Measurements from ENCODE around the gene NHSL1. TPM values are rescaled to one million over a fixed set of nuclear protein-coding genes. Genes with fewer than 3 reads are reported as not detected.

NHSL1 gene
- total and polyA plus RNA-seq, 2 donors (not counting 3 experiments of a cell fraction or from before 2014, with no cell fraction given), result 24.8 to 55.0 TPM

DNA sequence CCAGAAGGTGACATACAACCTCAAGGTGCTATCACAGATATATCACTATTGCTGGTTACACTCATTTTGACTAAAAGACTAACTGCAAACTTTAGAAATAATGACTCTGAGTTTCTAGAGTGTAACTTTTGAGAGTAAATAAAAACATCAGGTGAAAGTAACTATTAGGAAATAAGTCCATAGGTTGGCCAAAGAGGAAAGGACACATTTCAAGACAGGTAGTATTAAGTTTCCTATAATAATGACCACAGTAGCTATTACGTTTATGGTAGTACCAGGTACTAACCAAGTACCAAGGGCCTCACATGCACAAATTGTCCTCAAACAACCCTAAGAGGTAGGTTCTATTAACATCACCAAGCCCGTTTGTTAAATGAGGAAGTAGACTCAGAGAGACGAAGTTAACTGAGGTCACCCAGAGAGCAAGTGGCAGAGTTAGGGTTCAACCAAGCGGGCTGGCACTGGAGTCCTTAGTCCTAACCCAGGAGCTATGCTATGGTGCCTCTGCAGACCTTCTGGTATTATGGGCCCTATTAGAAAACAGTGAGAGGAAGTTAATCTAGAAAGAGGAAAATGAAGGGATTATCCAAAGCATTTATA is 58.4 kb downstream of the NHSL1 start:
- no TSS peak for BruUV-seq (replicated peaks)
- Histone ChIP-seq H3K27me3 (ENCODE audit: control insufficient read depth in 2 of 2, insufficient read depth in 2 of 2, low read length in 2 of 2) (no peaks in the 10 kb centered on the region), H3K9ac (replicated peaks; ENCODE audit: extremely low read depth, insufficient read depth, low read length) (no peak overlapping the region), H3K36me3 (ENCODE audit: control insufficient read depth in 2 of 2, extremely low read depth in 1 of 2, insufficient read depth in 2 of 2, low read length in 2 of 2) (peaks cover 2 to 16% of the 10 kb centered on the region in 2 experiments), H3K79me2 (ENCODE audit: control insufficient read depth, insufficient read depth, low read length) (peaks cover 4% of the 10 kb centered on the region), H3K9me3 (replicated peaks; ENCODE audit: control insufficient read depth, insufficient read depth, low read length) (no peaks in the 10 kb centered on the region), H3K27ac (ENCODE audit: insufficient read depth, low read depth, low read length) (no peak overlapping the region), H3K4me2 (ENCODE audit: insufficient read depth, low read length) (no peak overlapping the region), H4K20me1 (replicated peaks; ENCODE audit: control insufficient read depth, extremely low read depth, insufficient read depth, low read length) (no peaks in the 10 kb centered on the region), H2AFZ (ENCODE audit: low read depth, low read length) (no peak overlapping the region), H3K4me1 (ENCODE audit: control insufficient read depth, extremely low read depth, insufficient read depth, low read length) (no peaks in the 10 kb centered on the region), H3K9me1 (replicated peaks; ENCODE audit: control insufficient read depth, extremely low read depth, insufficient read depth, low read length) (no peaks in the 10 kb centered on the region), H3K4me3 (replicated peaks in 1 of 3; ENCODE audit: insufficient read depth in 1 of 3, low read depth in 1 of 3, low read length in 3 of 3) (no peak overlapping the region)
- no peak for FAIRE-seq
- no peak for DNase-seq (ENCODE audit: low read depth, low spot score)
- intact Hi-C loops (cut with micrococcal nuclease), result no loop called here
- ChIA-PET CTCF (interaction anchor here (1.4 kb wide), 1 partner anchor 11 kb away, joined by 4 read pairs; no protein-coding TSS in a partner anchor), POLR2A (no interaction called here)
- dilution Hi-C loops (cut with MboI; ENCODE audit: extremely low pct_ligation_motif_present, low sequenced_read_pairs), result no loop called here
- TF ChIP-seq, protein P1, sequence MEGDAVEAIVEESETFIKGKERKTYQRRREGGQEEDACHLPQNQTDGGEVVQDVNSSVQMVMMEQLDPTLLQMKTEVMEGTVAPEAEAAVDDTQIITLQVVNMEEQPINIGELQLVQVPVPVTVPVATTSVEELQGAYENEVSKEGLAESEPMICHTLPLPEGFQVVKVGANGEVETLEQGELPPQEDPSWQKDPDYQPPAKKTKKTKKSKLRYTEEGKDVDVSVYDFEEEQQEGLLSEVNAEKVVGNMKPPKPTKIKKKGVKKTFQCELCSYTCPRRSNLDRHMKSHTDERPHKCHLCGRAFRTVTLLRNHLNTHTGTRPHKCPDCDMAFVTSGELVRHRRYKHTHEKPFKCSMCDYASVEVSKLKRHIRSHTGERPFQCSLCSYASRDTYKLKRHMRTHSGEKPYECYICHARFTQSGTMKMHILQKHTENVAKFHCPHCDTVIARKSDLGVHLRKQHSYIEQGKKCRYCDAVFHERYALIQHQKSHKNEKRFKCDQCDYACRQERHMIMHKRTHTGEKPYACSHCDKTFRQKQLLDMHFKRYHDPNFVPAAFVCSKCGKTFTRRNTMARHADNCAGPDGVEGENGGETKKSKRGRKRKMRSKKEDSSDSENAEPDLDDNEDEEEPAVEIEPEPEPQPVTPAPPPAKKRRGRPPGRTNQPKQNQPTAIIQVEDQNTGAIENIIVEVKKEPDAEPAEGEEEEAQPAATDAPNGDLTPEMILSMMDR (IDR thresholded peaks at IDR 0.05; ENCODE audit: extremely low read depth in 1 of 2, insufficient read depth in 1 of 2, low read depth in 1 of 2, low read length in 2 of 2), result no peak

DNA sequence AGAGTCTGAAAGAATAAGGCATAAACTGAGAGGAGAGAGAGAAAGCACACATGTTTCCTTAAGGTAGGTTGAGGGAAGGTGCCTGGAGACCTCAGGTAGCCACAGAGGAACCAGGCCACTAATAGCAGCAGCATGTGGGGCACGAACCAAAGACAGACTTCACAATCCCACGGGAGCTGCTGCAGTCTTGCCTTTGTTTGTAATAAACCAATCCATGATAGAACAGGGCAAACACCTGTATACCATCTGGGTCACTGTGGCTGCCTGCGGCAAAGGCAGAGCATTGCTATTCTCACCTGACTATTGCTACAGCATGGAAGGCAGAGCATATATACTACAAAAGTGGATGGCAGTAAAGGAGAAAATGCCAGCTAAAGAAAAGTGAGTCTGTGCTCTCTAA is 59.0 kb downstream of the NHSL1 start:
- FAIRE-seq (no peak), DNase-seq (ENCODE audit: low read depth, low spot score) (no peak)
- ChIA-PET CTCF (interaction anchor here (1.4 kb wide), 1 partner anchor 10 kb away, joined by 4 read pairs; no protein-coding TSS in a partner anchor), POLR2A (no interaction called here)
- Histone ChIP-seq H3K9me3 (replicated peaks; ENCODE audit: control insufficient read depth, insufficient read depth, low read length) (no peaks in the 10 kb centered on the region), H3K4me1 (ENCODE audit: control insufficient read depth, extremely low read depth, insufficient read depth, low read length) (no peaks in the 10 kb centered on the region), H4K20me1 (replicated peaks; ENCODE audit: control insufficient read depth, extremely low read depth, insufficient read depth, low read length) (no peaks in the 10 kb centered on the region), H3K9ac (replicated peaks; ENCODE audit: extremely low read depth, insufficient read depth, low read length) (no peak overlapping the region), H3K36me3 (ENCODE audit: control insufficient read depth in 2 of 2, extremely low read depth in 1 of 2, insufficient read depth in 2 of 2, low read length in 2 of 2) (peaks cover 2 to 16% of the 10 kb centered on the region in 2 experiments), H3K27ac (ENCODE audit: insufficient read depth, low read depth, low read length) (no peak overlapping the region), H2AFZ (ENCODE audit: low read depth, low read length) (no peak overlapping the region), H3K27me3 (ENCODE audit: control insufficient read depth in 2 of 2, insufficient read depth in 2 of 2, low read length in 2 of 2) (no peaks in the 10 kb centered on the region), H3K4me3 (replicated peaks in 1 of 3; ENCODE audit: insufficient read depth in 1 of 3, low read depth in 1 of 3, low read length in 3 of 3) (no peak overlapping the region), H3K4me2 (ENCODE audit: insufficient read depth, low read length) (no peak overlapping the region), H3K79me2 (ENCODE audit: control insufficient read depth, insufficient read depth, low read length) (peaks cover 4% of the 10 kb centered on the region), H3K9me1 (replicated peaks; ENCODE audit: control insufficient read depth, extremely low read depth, insufficient read depth, low read length) (no peaks in the 10 kb centered on the region)
- BruUV-seq (replicated peaks), result no TSS peak
- intact Hi-C loops (cut with micrococcal nuclease) (no loop called here), dilution Hi-C loops (cut with MboI; ENCODE audit: extremely low pct_ligation_motif_present, low sequenced_read_pairs) (no loop called here)
- no peak for TF ChIP-seq POLR2AphosphoS5 (IDR thresholded peaks at IDR 0.05; ENCODE audit: insufficient read depth, low read depth, low read length)
- TF ChIP-seq, protein P1 (IDR thresholded peaks at IDR 0.05; ENCODE audit: extremely low read depth in 1 of 2, insufficient read depth in 1 of 2, low read depth in 1 of 2, low read length in 2 of 2), result no peak
- no peak for TF ChIP-seq GATA2 (IDR thresholded peaks at IDR 0.05; ENCODE audit: insufficient read depth, insufficient read length, low read depth, low read length)
- TF ChIP-seq JUN (IDR thresholded peaks at IDR 0.05; ENCODE audit: borderline replicate concordance, insufficient read depth, insufficient read length, low read depth), result no peak
- no peak for TF ChIP-seq MYC (IDR thresholded peaks at IDR 0.05; ENCODE audit: low read depth, low read length)
- TF ChIP-seq POLR2A (IDR thresholded peaks at IDR 0.05; ENCODE audit: low read depth, low read length), result no peak
- TF ChIP-seq FOS (IDR thresholded peaks at IDR 0.05; ENCODE audit: borderline replicate concordance, insufficient read depth, low read length), result no peak
- no peak for TF ChIP-seq EZH2 (IDR thresholded peaks at IDR 0.05; ENCODE audit: borderline replicate concordance, low read depth, low read length, severe bottlenecking)

Measured in endothelial cell of umbilical vein (primary cell).